ENCODE data around the gene DPP10.

DPP10 gene

DNA sequence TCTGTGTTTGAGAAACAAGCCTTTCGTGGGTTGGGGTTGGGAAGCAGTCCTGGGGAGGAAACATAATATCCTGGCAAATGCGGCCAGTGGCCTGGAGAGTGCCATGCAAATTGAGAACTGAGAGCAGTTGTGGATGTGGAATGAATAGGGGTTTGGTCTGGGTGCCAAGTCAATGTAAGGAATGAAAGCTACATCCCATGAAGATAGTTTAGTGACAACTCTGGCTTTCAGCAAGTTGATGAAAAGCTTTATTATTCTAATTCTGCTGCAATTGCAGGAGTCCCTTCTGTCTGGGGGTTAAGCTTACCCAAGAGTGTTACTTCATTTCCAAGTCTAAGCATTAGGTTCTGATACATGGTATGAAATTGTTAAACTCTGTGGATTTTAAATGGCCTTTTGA is 771.6 kb downstream of the DPP10 start:
- no peak for TF ChIP-seq CEBPB (IDR thresholded peaks at IDR 0.05)
- no peak for TF ChIP-seq CREB1 (IDR thresholded peaks at IDR 0.05; ENCODE audit: low read depth)
- TF ChIP-seq TCF12 (IDR thresholded peaks at IDR 0.05; ENCODE audit: low read depth), result no peak
- no peak for TF ChIP-seq EP300 (IDR thresholded peaks at IDR 0.05; ENCODE audit: borderline replicate concordance)
- TF ChIP-seq NFIC (IDR thresholded peaks at IDR 0.05), result no peak
- TF ChIP-seq, protein P1, sequence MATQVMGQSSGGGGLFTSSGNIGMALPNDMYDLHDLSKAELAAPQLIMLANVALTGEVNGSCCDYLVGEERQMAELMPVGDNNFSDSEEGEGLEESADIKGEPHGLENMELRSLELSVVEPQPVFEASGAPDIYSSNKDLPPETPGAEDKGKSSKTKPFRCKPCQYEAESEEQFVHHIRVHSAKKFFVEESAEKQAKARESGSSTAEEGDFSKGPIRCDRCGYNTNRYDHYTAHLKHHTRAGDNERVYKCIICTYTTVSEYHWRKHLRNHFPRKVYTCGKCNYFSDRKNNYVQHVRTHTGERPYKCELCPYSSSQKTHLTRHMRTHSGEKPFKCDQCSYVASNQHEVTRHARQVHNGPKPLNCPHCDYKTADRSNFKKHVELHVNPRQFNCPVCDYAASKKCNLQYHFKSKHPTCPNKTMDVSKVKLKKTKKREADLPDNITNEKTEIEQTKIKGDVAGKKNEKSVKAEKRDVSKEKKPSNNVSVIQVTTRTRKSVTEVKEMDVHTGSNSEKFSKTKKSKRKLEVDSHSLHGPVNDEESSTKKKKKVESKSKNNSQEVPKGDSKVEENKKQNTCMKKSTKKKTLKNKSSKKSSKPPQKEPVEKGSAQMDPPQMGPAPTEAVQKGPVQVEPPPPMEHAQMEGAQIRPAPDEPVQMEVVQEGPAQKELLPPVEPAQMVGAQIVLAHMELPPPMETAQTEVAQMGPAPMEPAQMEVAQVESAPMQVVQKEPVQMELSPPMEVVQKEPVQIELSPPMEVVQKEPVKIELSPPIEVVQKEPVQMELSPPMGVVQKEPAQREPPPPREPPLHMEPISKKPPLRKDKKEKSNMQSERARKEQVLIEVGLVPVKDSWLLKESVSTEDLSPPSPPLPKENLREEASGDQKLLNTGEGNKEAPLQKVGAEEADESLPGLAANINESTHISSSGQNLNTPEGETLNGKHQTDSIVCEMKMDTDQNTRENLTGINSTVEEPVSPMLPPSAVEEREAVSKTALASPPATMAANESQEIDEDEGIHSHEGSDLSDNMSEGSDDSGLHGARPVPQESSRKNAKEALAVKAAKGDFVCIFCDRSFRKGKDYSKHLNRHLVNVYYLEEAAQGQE (IDR thresholded peaks at IDR 0.05; ENCODE audit: low read depth), result no peak

DNA sequence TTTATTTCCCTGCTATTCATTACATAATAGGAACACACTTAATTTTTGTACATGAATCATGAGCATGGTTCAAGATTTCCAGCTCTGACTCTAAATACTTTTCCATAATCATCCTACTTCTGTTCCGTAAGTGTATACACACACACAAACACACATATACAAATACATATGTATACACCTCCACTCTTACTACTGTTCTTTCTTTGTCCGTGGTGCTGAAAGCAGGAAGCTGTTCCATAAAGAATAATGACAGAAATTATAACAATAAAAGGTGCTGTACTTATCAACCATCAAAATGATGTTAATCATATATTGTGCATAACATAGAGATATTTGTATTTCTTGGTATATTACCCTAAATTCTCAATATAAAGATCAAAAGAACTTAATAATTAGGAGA is 776.9 kb downstream of the DPP10 start:
- no peak for TF ChIP-seq TEAD4 (IDR thresholded peaks at IDR 0.05)
- TF ChIP-seq YY1 (IDR thresholded peaks at IDR 0.05; ENCODE audit: low read depth), result no peak
- TF ChIP-seq, protein P2, sequence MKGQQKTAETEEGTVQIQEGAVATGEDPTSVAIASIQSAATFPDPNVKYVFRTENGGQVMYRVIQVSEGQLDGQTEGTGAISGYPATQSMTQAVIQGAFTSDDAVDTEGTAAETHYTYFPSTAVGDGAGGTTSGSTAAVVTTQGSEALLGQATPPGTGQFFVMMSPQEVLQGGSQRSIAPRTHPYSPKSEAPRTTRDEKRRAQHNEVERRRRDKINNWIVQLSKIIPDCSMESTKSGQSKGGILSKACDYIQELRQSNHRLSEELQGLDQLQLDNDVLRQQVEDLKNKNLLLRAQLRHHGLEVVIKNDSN (IDR thresholded peaks at IDR 0.05), result no peak

DNA sequence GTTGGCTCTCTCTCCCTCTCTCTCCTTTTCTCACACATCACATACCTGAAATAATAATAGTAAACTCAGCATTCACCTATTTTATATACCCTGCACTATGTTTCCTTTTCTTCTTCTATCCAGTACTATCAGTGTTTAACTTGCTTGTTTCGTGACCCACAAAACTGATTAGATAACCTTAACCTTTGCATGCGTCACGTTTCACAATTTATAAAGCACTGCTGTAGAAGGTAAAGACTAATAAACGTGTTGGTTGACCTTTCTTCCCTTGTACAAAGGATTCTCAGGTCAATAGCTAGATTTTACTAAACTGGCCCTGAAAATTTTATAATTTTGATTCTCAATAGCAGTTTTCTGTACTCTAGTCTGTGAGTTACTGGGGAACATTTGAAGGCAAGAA is 791.7 kb downstream of the DPP10 start:
- no peak for TF ChIP-seq CREB1 (IDR thresholded peaks at IDR 0.05; ENCODE audit: low read depth)
- TF ChIP-seq, protein P1 (IDR thresholded peaks at IDR 0.05; ENCODE audit: low read depth), result no peak
- TF ChIP-seq TAF1 (IDR thresholded peaks at IDR 0.05; ENCODE audit: low read depth), result no peak
- no peak for TF ChIP-seq FOXM1 (IDR thresholded peaks at IDR 0.05; ENCODE audit: borderline replicate concordance, low read depth)
- TF ChIP-seq EP300 (IDR thresholded peaks at IDR 0.05; ENCODE audit: borderline replicate concordance), result no peak
- no peak for TF ChIP-seq RAD21 (IDR thresholded peaks at IDR 0.05; ENCODE audit: low read depth)
- TF ChIP-seq TCF12 (IDR thresholded peaks at IDR 0.05; ENCODE audit: low read depth), result no peak
- TF ChIP-seq, protein P3, sequence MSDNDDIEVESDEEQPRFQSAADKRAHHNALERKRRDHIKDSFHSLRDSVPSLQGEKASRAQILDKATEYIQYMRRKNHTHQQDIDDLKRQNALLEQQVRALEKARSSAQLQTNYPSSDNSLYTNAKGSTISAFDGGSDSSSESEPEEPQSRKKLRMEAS (IDR thresholded peaks at IDR 0.05), result no peak
- no peak for TF ChIP-seq ZBTB7A (IDR thresholded peaks at IDR 0.05; ENCODE audit: low read depth)
- TF ChIP-seq EGR1 (IDR thresholded peaks at IDR 0.05), result no peak
- TF ChIP-seq YY1 (IDR thresholded peaks at IDR 0.05; ENCODE audit: low read depth), result no peak
- TF ChIP-seq, protein P2 (IDR thresholded peaks at IDR 0.05), result no peak
- TF ChIP-seq TEAD4 (IDR thresholded peaks at IDR 0.05), result no peak
- TF ChIP-seq NFIC (IDR thresholded peaks at IDR 0.05), result no peak

DNA sequence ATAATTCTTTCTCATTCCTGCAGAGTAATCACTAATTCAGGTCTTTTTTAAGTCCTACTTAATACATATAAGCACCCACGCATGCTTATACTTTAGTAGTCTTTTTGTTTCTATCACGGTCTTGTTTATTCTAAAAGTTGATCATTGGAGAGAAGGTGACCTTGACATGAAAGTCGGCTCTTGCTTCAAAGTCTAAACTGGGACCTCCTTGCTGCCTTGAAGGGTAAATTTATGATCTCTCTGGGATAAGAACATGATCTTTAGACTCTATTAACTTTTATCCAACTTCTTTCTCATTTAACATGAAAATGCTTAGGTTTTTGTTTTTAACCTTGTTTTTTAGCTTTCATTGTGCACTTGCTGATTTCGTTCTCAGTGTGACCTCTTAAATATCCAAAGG is 792.3 kb downstream of the DPP10 start:
- TF ChIP-seq TAF1 (IDR thresholded peaks at IDR 0.05; ENCODE audit: low read depth) (no peak), NFIC (IDR thresholded peaks at IDR 0.05) (no peak), CREB1 (IDR thresholded peaks at IDR 0.05; ENCODE audit: low read depth) (no peak), RAD21 (IDR thresholded peaks at IDR 0.05; ENCODE audit: low read depth) (no peak), YY1 (IDR thresholded peaks at IDR 0.05; ENCODE audit: low read depth) (no peak), ZBTB7A (IDR thresholded peaks at IDR 0.05; ENCODE audit: low read depth) (no peak)

DNA sequence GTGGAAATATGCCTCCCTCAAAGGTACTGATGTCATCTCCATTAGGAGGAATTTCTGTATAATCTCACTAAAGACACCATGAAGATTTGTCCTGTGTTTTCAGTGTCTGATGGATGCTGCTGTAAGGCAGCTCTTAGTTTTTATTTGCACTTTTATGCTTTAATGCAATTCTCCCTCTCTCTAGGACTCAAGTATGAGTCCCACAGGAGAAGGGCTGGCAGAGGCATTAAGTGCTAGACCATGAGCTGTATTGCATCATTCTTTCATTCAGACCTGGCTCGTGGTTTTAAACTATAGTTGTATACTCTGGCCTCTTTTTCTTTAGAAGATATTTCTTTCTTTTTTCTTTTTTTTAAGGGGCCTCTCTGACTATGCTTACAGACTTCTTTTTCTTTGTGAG is 805.6 kb downstream of the DPP10 start:
- TF ChIP-seq YY1 (IDR thresholded peaks at IDR 0.05; ENCODE audit: low read depth) (no peak), CEBPB (IDR thresholded peaks at IDR 0.05) (no peak), FOXM1 (IDR thresholded peaks at IDR 0.05; ENCODE audit: borderline replicate concordance, low read depth) (no peak), CREB1 (IDR thresholded peaks at IDR 0.05; ENCODE audit: low read depth) (no peak), ZBTB7A (IDR thresholded peaks at IDR 0.05; ENCODE audit: low read depth) (no peak), NFIC (IDR thresholded peaks at IDR 0.05) (no peak), TCF12 (IDR thresholded peaks at IDR 0.05; ENCODE audit: low read depth) (no peak), RAD21 (IDR thresholded peaks at IDR 0.05; ENCODE audit: low read depth) (no peak), TAF1 (IDR thresholded peaks at IDR 0.05; ENCODE audit: low read depth) (no peak), EGR1 (IDR thresholded peaks at IDR 0.05) (no peak), TEAD4 (IDR thresholded peaks at IDR 0.05) (no peak), EP300 (IDR thresholded peaks at IDR 0.05; ENCODE audit: borderline replicate concordance) (no peak)
- TF ChIP-seq, protein P1 (IDR thresholded peaks at IDR 0.05; ENCODE audit: low read depth), result no peak
- TF ChIP-seq, protein P2 (IDR thresholded peaks at IDR 0.05), result no peak
- TF ChIP-seq, protein P3 (IDR thresholded peaks at IDR 0.05), result no peak

All from Ishikawa (cell line).